CD14-positive monocyte (primary cell): ENCODE results near the gene TSPAN18. TPM values are rescaled to one million over a fixed set of nuclear protein-coding genes. Genes with fewer than 3 reads are reported as not detected.

ENCODE experiments used
- DNase-seq, 3 donors: peaks; one replicate each; pipeline ENCODE4 v3.0.0-alpha.2; 2011 to 2022
- H2AFZ ChIP-seq: 2 replicates; pipeline ENCODE4 v1.6.0; 2012; ENCODE audit warnings: mild to moderate bottlenecking, low read depth, low read length, inconsistent platforms; ENCODE audit not compliant: insufficient read depth, poor library complexity, severe bottlenecking
- H3K27ac ChIP-seq, 2 donors: 1 replicate in 1 of 2; 2 replicates in 1 of 2; pipeline ENCODE4 v1.5.1; 2012 to 2013; ENCODE audit warnings: low read length in 2 of 2, control low read depth in 1 of 2, inconsistent platforms in 1 of 2, low read depth in 1 of 2, mild to moderate bottlenecking in 1 of 2
- H3K27me3 ChIP-seq, 2 donors: one replicate each; pipeline versions ENCODE4 v1.6.0 to v1.6.1; 2011 to 2013; ENCODE audit warnings: low read length in 2 of 2; ENCODE audit not compliant: control insufficient read depth in 2 of 2, insufficient read depth in 2 of 2
- H3K36me3 ChIP-seq, 2 donors: replicated peaks in 1 of 2; 1 replicate in 1 of 2; 2 replicates in 1 of 2; pipeline versions ENCODE4 v1.5.1 to v1.6.1; 2012 to 2013; ENCODE audit warnings: low read length in 2 of 2, control low read depth in 1 of 2, inconsistent platforms in 1 of 2, mild to moderate bottlenecking in 1 of 2; ENCODE audit not compliant: insufficient read depth in 2 of 2, control insufficient read depth in 1 of 2
- H3K4me1 ChIP-seq, 2 donors: 1 replicate in 1 of 2; 2 replicates in 1 of 2; pipeline versions ENCODE4 v1.5.1 to v1.6.1; 2012 to 2013; ENCODE audit warnings: low read length in 2 of 2, control low read depth in 1 of 2, inconsistent platforms in 1 of 2, mild to moderate bottlenecking in 1 of 2, moderate library complexity in 1 of 2; ENCODE audit not compliant: insufficient read depth in 2 of 2, control insufficient read depth in 1 of 2
- H3K4me2 ChIP-seq: replicated peaks from 2 replicates; pipeline ENCODE3; 2012; ENCODE audit warnings: low read length, moderate library complexity, mild to moderate bottlenecking; ENCODE audit not compliant: poor library complexity, severe bottlenecking; ENCODE audit errors: extremely low read depth
- H3K4me3 ChIP-seq, 3 experiments: fragments of 200-600 bp in 1 of 3; sonication (generic) in 1 of 3; replicated peaks in 1 of 3; 1 replicate in 2 of 3; 2 replicates in 1 of 3; pipeline ENCODE4 v1.5.1; 2011 to 2013; ENCODE audit warnings: low read length in 3 of 3, mild to moderate bottlenecking in 3 of 3, control low read depth in 2 of 3, low read depth in 2 of 3, inconsistent platforms in 1 of 3, moderate library complexity in 1 of 3
- H3K79me2 ChIP-seq: 2 replicates; pipeline ENCODE4 v1.6.0; 2012; ENCODE audit warnings: mild to moderate bottlenecking, control low read depth, inconsistent platforms, low read length, moderate library complexity; ENCODE audit not compliant: insufficient read depth
- H3K9ac ChIP-seq: 2 replicates; pipeline ENCODE4 v1.6.0; 2017; ENCODE audit warnings: low read length, mild to moderate bottlenecking; ENCODE audit not compliant: insufficient read depth, poor library complexity, severe bottlenecking
- H3K9me3 ChIP-seq, 2 donors: replicated peaks in 1 of 2; 1 replicate in 1 of 2; 2 replicates in 1 of 2; pipeline versions ENCODE4 v1.5.1 to v1.6.1; 2012 to 2013; ENCODE audit warnings: low read length in 2 of 2, control low read depth in 1 of 2; ENCODE audit not compliant: control insufficient read depth in 1 of 2, insufficient read depth in 1 of 2
- H4K20me1 ChIP-seq: 2 replicates; pipeline ENCODE4 v1.6.0; 2012; ENCODE audit warnings: mild to moderate bottlenecking, low read length, control low read depth, moderate library complexity; ENCODE audit not compliant: insufficient read depth
- H3K27ac Mint-ChIP-seq, 7 donors: one replicate each; pipeline ENCODE4 v1.8.0; 2020; ENCODE audit warnings: mild to moderate bottlenecking in 7 of 7, mixed read lengths in 7 of 7, moderate library complexity in 6 of 7, inconsistent platforms in 2 of 7
- H3K27me3 Mint-ChIP-seq, 3 donors: one replicate each; pipeline ENCODE4 v1.8.0; 2021 to 2022; ENCODE audit warnings: low read depth in 3 of 3, mild to moderate bottlenecking in 3 of 3, mixed read lengths in 3 of 3, moderate library complexity in 3 of 3, inconsistent platforms in 1 of 3
- H3K36me3 Mint-ChIP-seq, 2 donors: one replicate each; pipeline ENCODE4 v1.8.0; 2020; ENCODE audit warnings: mixed read lengths in 2 of 2, inconsistent platforms in 1 of 2, mild to moderate bottlenecking in 1 of 2
- H3K4me1 Mint-ChIP-seq: one replicate; pipeline ENCODE4 v1.8.0; 2020; ENCODE audit warnings: mild to moderate bottlenecking, mixed read lengths
- H3K4me3 Mint-ChIP-seq, 2 donors: one replicate each; pipeline ENCODE4 v1.8.0; 2020; ENCODE audit warnings: mild to moderate bottlenecking in 2 of 2, mixed read lengths in 2 of 2, moderate library complexity in 1 of 2
- H3K9me3 Mint-ChIP-seq, 7 donors: one replicate each; pipeline ENCODE4 v1.8.0; 2020 to 2022; ENCODE audit warnings: mixed read lengths in 7 of 7, mild to moderate bottlenecking in 6 of 7, moderate library complexity in 6 of 7, inconsistent platforms in 2 of 7
- CTCF ChIP-seq: fragments of 200-600 bp; IDR thresholded peaks from one replicate; pipeline ENCODE4 v1.8.0; 2022; ENCODE audit warnings: antibody characterized with exemption, mild to moderate bottlenecking
- WGBS: methylation state at CpG from one replicate; pipeline ENCODE4 v1.1.5; 2013; ENCODE audit warnings: missing lambda C conversion rate; ENCODE audit not compliant: insufficient coverage; 5-methylcytosine and 5-hydroxymethylcytosine counted together
- intact Hi-C, 2 donors: fragments of 100-400 bp; cut with micrococcal nuclease; formaldehyde crosslinking; loops; one replicate each; pipeline versions ENCODE4 v1.15.0 to v1.15.1; 2023
- polyA plus RNA-seq, 3 donors: library from polyadenylated mRNA; depleted of rRNA in 1 of 3; unstranded in 2 of 3; stranded (reverse) in 1 of 3; fragments of 300-500 nt in 2 of 3; fragments of >200 nt in 1 of 3; fragmentation: Illumina TruSeq in 2 of 3; gene quantifications; 1 replicate in 2 of 3; 2 replicates in 1 of 3; pipeline ENCODE4 v1.2.3, GENCODE V29; 2012 to 2021

The TSPAN18 gene
- polyA plus RNA-seq, 3 donors, result not detected

- Mint-ChIP-seq H3K27me3 (peaks cover 8 to 11% (median 10%) of the 10 kb centered on the region in 3 donors), H3K4me1 (no peaks in the 10 kb centered on the region), H3K27ac (no peak overlapping the region), H3K36me3 (no peaks in the 10 kb centered on the region), H3K4me3 (no peak overlapping the region), H3K9me3 (peaks cover 3 to 20% (median 12%) of the 10 kb centered on the region in 7 donors)
- Histone ChIP-seq H3K9me3 (no peaks in the 10 kb centered on the region), H3K27ac (no peak overlapping the region), H3K4me2 (no peak overlapping the region), H4K20me1 (no peaks in the 10 kb centered on the region), H3K4me1 (no peaks in the 10 kb centered on the region), H3K36me3 (no peaks in the 10 kb centered on the region), H2AFZ (no peak overlapping the region), H3K4me3 (no peak overlapping the region), H3K27me3 (no peaks in the 10 kb centered on the region), H3K9ac (no peak overlapping the region), H3K79me2 (no peaks in the 10 kb centered on the region)
- WGBS, result 90% methylated on average over 2 of the region's 3 CpGs
- intact Hi-C loops, result no loop called here
- no peak for TF ChIP-seq CTCF
- no peak for DNase-seq
These were observed 113.3 kb downstream of the TSPAN18 start for GRCh38 chr11:44840085-44840478.

GRCh38 chr11:44840521-44841251 lies 113.9 kb downstream of the TSPAN18 start:
- H3K36me3 ChIP-seq, result no peaks in the 10 kb centered on the region
- no peaks in the 10 kb centered on the region for H3K4me1 Mint-ChIP-seq
- no peak overlapping the region for H3K4me3 ChIP-seq
- WGBS, result 82% methylated on average over 7 of the region's 9 CpGs
- no peak overlapping the region for H2AFZ ChIP-seq
- no peak for DNase-seq
- H3K4me1 ChIP-seq, result no peaks in the 10 kb centered on the region
- H3K9me3 ChIP-seq, result no peaks in the 10 kb centered on the region
- no peak overlapping the region for H3K4me2 ChIP-seq
- no peak overlapping the region for H3K27ac ChIP-seq
- H3K27ac Mint-ChIP-seq, result peak overlapping the region in 1 of 7 donors; percentile 37
- peaks cover 3 to 20% (median 12%) of the 10 kb centered on the region in 7 donors for H3K9me3 Mint-ChIP-seq
- H3K27me3 ChIP-seq, result no peaks in the 10 kb centered on the region
- H3K27me3 Mint-ChIP-seq, result peaks cover 8 to 11% (median 10%) of the 10 kb centered on the region in 3 donors
- no peaks in the 10 kb centered on the region for H3K79me2 ChIP-seq
- no peak for TF ChIP-seq CTCF
- intact Hi-C loops, result no loop called here
- no peaks in the 10 kb centered on the region for H4K20me1 ChIP-seq
- no peak overlapping the region for H3K4me3 Mint-ChIP-seq
- no peak overlapping the region for H3K9ac ChIP-seq
- H3K36me3 Mint-ChIP-seq, result no peaks in the 10 kb centered on the region
